ENCODE data around the gene HDAC4.

The HDAC4 gene

GRCh38 chr2:239387811-239388210, 13.0 kb downstream of the HDAC4 start:
- TF ChIP-seq CTCF (conservative IDR thresholded peaks at IDR 0.05; ENCODE audit: low read length) = no peak
- H3K4me3 ChIP-seq (ENCODE audit: low read length) = no peak overlapping the region
- no peak for DNase-seq (ENCODE audit: low read depth)

- DNase-seq (ENCODE audit: low read depth) = no peak
- H3K4me3 ChIP-seq (ENCODE audit: low read length) = no peak overlapping the region
- no peak for TF ChIP-seq CTCF (conservative IDR thresholded peaks at IDR 0.05; ENCODE audit: low read length)
Measured at GRCh38 chr2:239386872-239387445, 13.9 kb downstream of the HDAC4 start.

- TF ChIP-seq CTCF (conservative IDR thresholded peaks at IDR 0.05; ENCODE audit: low read length) = no peak
- no peak overlapping the region for H3K4me3 ChIP-seq (ENCODE audit: low read length)
- DNase-seq (ENCODE audit: low read depth) = no peak
Measured at GRCh38 chr2:239386001-239386670, 14.7 kb downstream of the HDAC4 start.

- no peak overlapping the region for H3K4me3 ChIP-seq (ENCODE audit: low read length)
- DNase-seq (ENCODE audit: low read depth) = no peak
- TF ChIP-seq CTCF (conservative IDR thresholded peaks at IDR 0.05; ENCODE audit: low read length) = no peak
Measured at GRCh38 chr2:239385096-239386000, 15.5 kb downstream of the HDAC4 start.

- no peak for TF ChIP-seq CTCF (conservative IDR thresholded peaks at IDR 0.05; ENCODE audit: low read length)
- DNase-seq (ENCODE audit: low read depth) = no peak
- no peak overlapping the region for H3K4me3 ChIP-seq (ENCODE audit: low read length)
Measured at GRCh38 chr2:239383759-239384156, 17.1 kb downstream of the HDAC4 start.

- no peak for DNase-seq (ENCODE audit: low read depth)
- no peak for TF ChIP-seq CTCF (conservative IDR thresholded peaks at IDR 0.05; ENCODE audit: low read length)
- H3K4me3 ChIP-seq (ENCODE audit: low read length) = no peak overlapping the region
Measured at GRCh38 chr2:239383036-239383758, 17.6 kb downstream of the HDAC4 start.
